GM12892 (cell line): ENCODE data around the gene ZNF593OS.

Experiments
- POLR2A ChIP-seq: IDR thresholded peaks from 2 replicates; pipeline ENCODE4 v1.6.1; 2011; ENCODE audit warnings: low read depth, low read length, control low read depth
- POLR2AphosphoS5 ChIP-seq: IDR thresholded peaks from 2 replicates; pipeline ENCODE4 v1.6.1; 2011; ENCODE audit warnings: low read depth, low read length, control low read depth

DNA sequence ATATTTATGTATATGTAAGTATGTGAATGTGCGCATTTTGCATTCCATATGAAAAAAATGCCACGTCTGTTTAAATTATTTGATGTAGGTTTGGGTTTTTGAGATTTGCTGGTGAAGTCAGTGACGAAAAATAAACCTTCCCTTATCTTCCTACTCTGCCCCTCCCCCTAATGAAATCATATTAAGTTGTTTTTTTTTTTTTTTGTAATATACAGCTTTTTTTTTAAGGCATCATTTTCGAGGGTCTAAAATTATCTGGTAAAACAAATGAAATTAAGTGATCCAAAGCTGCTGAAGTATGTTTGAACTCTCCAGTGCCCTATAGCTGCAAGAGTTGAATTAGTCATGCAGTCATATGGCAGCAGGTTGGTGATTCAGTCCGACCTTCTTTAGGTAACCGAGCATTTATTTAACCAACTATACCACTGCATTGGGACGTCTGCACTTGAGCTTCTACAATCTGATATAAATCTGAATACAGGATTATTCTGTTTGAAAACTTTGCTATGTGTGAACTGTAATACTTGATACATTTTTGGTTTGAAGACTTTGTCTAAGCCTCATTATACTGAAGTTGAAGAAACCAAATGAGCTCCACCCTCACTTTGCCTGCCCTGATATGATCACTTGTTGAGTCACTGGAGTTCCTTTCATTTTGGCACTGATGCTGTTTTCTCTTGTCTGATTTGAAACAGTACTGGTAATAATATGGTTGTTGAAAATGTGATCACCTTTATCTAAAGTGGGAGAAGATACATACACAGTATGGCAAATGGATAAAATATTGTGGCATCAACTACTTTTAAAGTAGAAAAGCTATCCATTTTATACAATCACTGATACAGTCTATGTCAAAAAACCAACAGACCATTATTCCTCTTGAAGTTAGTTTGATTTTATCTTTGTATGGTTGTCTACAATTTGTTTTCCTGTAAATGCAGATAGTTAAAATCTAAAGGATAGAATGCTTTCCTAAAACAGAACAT, 48.4 kb downstream of the ZNF593OS start:
- no peak for TF ChIP-seq POLR2AphosphoS5
- TF ChIP-seq POLR2A, result no peak
